ENCODE data around the gene SPDYE3.
"Not testable (repeated sequence)": the region's sequence is repeated elsewhere in the genome, so short reads cannot be mapped to it uniquely, and the experiment has no call there.

- TF ChIP-seq CTCF (IDR thresholded peaks at IDR 0.05; ENCODE audit: low read depth, low read length, poor library complexity, severe bottlenecking) = peak; percentile 29
- TF ChIP-seq EZH2phosphoT487 (IDR thresholded peaks at IDR 0.05; ENCODE audit: borderline replicate concordance, low read length) = not testable (repeated sequence)
Measured at GRCh38 chr7:100341286-100341685, 33.8 kb downstream of the SPDYE3 start.

Measured in DOHH2 (cell line).